ENCODE results near the gene FUCA1. TPM values are rescaled to one million over a fixed set of nuclear protein-coding genes. Genes with fewer than 3 reads are reported as not detected.
"Not testable (repeated sequence)": the region's sequence is repeated elsewhere in the genome, so short reads cannot be mapped to it uniquely, and the experiment has no call there.

The FUCA1 gene
- polyA plus RNA-seq, 5 donors, result 22.0 to 29.9 (median 23.7) TPM

- no peak for DNase-seq
These were observed 22.9 kb downstream of the FUCA1 start for GRCh38 chr1:23845163-23845562.

DNA sequence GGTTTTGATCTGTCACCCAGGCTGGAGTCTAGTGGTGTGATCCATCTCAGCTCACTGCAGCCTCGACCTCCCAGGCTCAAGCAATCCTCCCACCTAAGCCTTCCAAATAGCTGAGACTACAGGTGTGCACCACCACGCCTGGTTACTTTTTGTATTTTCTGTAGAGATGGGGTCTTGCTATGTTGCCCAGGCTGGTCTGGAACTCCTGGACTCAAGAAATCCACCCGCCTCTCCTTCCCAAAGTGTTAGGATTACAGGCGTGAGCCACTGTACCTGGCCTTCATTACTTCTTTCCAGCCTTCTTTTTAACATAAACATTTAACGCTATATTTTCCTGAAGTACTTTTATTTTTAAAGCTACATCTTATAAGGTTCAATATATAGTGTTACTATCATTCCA lies 24.4 kb downstream of the FUCA1 start:
- no peak for DNase-seq

GRCh38 chr1:23838401-23838866 lies 29.7 kb downstream of the FUCA1 start:
- peak; percentile 49 to 60 for DNase-seq

- DNase-seq, result peak in 1 of 2 donors; percentile 3
These were observed 30.2 kb downstream of the FUCA1 start for GRCh38 chr1:23837908-23838307.

GRCh38 chr1:23836037-23836436 lies 32.1 kb downstream of the FUCA1 start:
- no peak for DNase-seq

- not testable (repeated sequence) for DNase-seq
These were observed 33.9 kb downstream of the FUCA1 start for GRCh38 chr1:23834156-23834555.

GRCh38 chr1:23827717-23828116 lies 40.4 kb downstream of the FUCA1 start:
- DNase-seq, result no peak

DNA sequence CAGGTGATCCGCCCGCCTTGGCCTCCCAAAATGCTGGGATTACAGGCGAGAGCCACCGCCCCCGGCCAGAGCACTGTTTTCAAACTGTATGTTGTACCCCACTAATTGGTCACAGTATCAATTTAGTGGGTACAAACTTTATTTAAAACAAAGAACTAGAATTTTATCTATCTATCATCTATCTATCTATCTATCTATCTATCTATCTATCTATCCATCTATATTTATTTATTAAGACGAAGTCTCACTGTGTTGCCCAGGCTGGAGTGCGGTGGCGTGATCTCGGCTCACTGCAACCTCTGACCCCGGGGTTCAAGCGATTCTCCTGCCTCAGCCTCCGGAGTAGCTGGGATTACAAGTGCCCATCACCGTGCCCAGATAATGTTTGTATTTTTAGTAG lies 41.5 kb downstream of the FUCA1 start:
- not testable (repeated sequence) for DNase-seq

DNA sequence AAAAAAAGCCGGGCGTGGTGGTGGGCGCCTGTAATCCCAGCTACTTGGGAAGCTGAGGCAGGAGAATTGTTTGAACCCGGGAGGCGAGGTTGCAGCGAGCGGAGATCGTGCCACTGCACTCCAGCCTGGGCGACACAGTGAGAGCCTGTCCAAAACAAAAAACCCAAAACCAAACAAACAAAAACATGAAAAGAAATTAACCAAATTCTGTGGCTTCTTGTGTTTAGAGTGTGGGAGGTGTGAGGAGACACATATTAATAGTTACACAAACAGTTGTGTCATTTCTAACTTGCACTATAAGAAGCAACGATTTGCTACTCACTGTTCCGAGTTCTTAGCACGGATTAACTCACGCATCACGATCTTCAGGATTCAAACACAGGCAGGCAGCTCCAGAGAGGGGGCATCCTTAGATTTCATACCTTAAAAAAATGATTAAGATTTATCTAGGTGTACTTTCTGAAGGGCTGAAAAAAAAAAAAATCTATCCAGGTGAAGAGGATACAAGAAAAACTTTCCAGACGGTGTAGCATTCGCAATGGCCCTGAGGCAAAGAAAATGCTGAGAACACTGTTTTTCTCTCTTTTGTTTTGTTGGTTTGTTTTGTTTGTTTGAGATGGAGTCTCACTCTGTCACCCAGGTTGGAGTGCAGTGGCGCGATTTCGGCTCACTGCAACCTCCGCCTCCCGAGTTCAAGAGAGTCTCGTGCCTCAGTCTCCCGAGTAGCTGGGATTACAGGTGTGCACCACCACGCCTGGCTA lies 42.1 kb downstream of the FUCA1 start:
- DNase-seq, result no peak

DNA sequence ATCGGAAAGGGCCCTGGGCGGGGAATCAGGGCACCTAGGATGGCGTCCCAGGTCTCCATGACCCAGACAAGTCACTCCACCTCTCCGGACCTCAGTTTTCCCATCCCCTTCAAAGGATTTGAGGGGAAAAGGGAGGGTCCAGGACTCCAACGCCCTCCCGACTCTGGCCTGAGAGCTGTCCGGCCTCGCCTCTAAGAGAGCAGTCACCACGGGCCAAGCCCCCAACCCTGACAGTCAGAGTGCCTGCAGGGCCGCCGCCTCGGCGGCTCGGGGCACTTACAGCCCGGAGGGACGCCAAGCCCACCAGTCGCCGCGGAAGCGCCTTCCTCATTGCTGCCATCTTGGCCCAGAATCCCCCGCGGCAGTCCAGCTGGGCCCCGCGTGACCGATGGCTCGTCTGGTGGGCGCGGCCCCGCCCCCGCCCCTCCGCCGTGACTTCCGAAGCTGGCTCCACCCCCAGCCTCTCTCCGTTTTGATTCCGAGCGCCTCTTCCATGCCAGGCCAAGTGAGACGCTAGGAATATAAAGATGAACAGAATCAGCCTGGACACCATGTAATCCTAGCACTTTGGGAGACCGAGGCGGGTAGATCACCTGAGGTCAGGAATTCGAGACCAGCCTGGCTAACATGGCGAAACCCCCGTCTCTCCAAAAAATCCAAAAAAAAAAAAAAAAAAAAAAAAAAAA lies 42.9 kb downstream of the FUCA1 start, which contains the start of gene HMGCL:
Gene HMGCL, minus strand, starts transcription at position 354 of the 686 bp plus-strand sequence. Its CDS starts 14 bp downstream, at position 340.
- DNase-seq, result peak; percentile 90

- no peak for DNase-seq
These were observed 43.4 kb downstream of the FUCA1 start for GRCh38 chr1:23824711-23825075.

GRCh38 chr1:23823767-23824166 lies 44.3 kb downstream of the FUCA1 start:
- no peak for DNase-seq

DNA sequence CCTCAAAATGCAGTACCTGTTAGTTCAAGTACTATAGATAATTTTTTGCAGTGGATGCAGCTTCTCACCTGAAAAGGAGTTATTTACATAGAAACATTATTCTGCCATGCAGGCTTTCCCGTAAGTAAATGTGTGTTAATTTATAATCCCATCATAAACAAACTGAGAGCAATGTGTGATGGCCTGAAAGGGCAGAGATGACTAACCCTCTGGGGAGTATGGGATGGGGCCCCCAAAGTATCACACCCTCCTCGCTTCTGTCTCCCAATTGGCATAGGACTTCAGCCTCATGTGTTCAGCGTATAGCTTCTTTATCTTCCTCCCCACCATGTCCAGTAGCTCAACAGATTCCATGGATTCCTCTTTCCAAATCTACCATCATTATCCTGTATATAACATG lies 50.5 kb downstream of the FUCA1 start:
- DNase-seq, result no peak

GRCh38 chr1:23816906-23817305 lies 51.2 kb downstream of the FUCA1 start:
- DNase-seq, result no peak

- DNase-seq, result no peak
These were observed 51.7 kb downstream of the FUCA1 start for GRCh38 chr1:23816361-23816760.

DNA sequence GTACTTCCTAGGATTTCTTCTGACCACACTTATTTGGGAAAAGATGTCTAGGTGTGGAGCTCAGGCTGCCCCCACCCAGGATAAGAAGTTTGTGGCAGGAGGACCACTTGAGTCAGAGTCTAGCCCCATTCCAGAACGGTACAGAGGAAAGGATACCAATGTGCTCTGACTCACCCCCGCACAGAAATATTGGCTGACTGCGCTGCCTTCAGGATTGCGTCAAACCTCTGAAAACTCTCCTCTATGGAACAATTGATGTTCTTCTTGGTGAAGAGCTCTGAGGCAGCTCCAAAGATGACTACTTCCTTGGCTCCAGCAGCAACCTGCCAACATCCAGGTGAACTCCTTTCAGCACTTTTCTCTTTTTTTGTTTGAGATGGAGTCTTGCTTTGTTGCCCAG lies 54.1 kb downstream of the FUCA1 start:
- no peak for DNase-seq

DNA sequence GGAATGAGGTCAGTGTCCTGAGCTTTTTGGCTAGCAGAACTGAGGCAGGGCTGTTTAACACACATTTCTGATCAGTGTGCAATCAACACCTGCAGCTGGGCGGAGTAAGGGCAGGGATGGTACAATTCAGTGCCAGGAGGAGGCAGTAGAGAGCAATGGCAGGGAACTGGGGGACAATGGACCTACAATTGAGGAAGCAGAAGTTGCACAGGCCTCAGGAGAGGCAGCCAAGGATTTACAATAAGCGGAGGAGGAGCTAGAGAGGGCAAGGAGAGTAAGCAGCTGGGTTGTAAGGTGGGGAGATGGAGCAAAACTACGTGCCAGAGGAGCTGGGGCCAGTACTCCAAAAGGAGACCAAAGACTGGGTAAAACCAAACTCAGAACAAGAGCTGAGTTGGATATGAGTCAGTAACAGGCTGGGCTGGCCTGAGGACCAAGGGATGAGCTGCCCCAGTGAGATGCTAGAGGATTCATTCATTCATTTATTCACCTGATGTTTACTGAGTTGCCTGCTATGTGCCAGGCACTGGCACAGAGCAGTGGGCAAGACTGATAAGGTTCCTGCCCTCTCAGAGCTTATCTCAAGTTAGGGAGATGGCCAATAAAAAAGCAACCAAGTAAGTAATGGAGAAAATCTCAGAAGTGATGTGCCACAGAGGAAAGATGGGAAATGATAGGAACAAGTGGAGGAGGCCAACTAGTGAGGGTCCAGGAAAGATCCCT lies 57.1 kb downstream of the FUCA1 start:
- DNase-seq, result no peak

DNA sequence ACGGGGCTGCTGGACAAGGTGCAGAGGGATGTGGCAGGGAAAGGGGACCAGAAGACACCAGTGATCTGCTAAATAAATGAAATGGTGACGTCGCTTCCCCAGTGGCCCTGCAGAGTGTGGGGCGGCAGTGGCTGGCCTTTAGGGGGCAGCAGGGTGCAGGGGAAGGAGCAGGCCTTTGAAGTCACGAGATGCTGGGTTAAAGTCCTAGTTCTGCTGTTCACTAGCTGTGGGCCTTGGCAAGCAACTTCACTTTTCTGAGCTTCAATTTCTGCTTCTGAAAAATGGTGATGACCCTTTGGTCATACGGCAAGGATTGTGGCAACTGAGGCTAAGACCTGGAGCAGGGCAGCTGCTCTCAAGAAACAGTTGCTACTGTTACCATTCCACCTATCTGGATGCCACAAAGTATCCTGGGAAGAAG lies 58.3 kb downstream of the FUCA1 start:
- no peak for DNase-seq

- no peak for DNase-seq
These were observed 60.6 kb downstream of the FUCA1 start for GRCh38 chr1:23807453-23807852.

GRCh38 chr1:23806280-23806679 lies 61.8 kb downstream of the FUCA1 start:
- no peak for DNase-seq

- DNase-seq, result no peak
These were observed 63.1 kb downstream of the FUCA1 start for GRCh38 chr1:23805025-23805424.

- DNase-seq, result no peak
These were observed 63.8 kb downstream of the FUCA1 start for GRCh38 chr1:23804183-23804835.
